Osteoblast (primary cell): ENCODE results near the gene MBD3L4. TPM values are rescaled to one million over a fixed set of nuclear protein-coding genes. Genes with fewer than 3 reads are reported as not detected.
"Not testable (repeated sequence)": the region's sequence is repeated elsewhere in the genome, so short reads cannot be mapped to it uniquely, and the experiment has no call there.

Experiments used
- DNase-seq: peaks from one replicate; pipeline ENCODE4 v3.0.0; 2011; ENCODE audit warnings: low spot score, mixed read lengths; ENCODE audit not compliant: insufficient read length; ENCODE audit errors: missing footprints
- H2AFZ ChIP-seq: 2 replicates; pipeline ENCODE4 v1.6.0; 2011; ENCODE audit warnings: mild to moderate bottlenecking, low read length
- H3K27ac ChIP-seq: 2 replicates; pipeline ENCODE4 v1.5.1; 2011; ENCODE audit warnings: mild to moderate bottlenecking, low read depth, low read length, moderate library complexity
- H3K27me3 ChIP-seq: 2 replicates; pipeline ENCODE4 v1.6.0; 2012; ENCODE audit warnings: mild to moderate bottlenecking, control low read depth, inconsistent platforms, low read length, moderate library complexity; ENCODE audit not compliant: insufficient read depth
- H3K36me3 ChIP-seq: 2 replicates; pipeline ENCODE4 v1.5.1; 2011; ENCODE audit warnings: mild to moderate bottlenecking, low read length, control low read depth, moderate library complexity; ENCODE audit not compliant: insufficient read depth
- H3K4me1 ChIP-seq: 2 replicates; pipeline ENCODE4 v1.5.1; 2011; ENCODE audit warnings: mild to moderate bottlenecking, low read length, control low read depth, moderate library complexity; ENCODE audit not compliant: insufficient read depth
- H3K4me2 ChIP-seq: 2 replicates; pipeline ENCODE4 v1.6.0; 2011; ENCODE audit warnings: mild to moderate bottlenecking, low read length; ENCODE audit not compliant: insufficient read depth
- H3K4me3 ChIP-seq: fragments of 200-600 bp; sonication (generic); 3 replicates; pipeline ENCODE4 v1.5.1; 2012; ENCODE audit warnings: mild to moderate bottlenecking, low read length, inconsistent platforms; ENCODE audit not compliant: insufficient read depth
- H3K79me2 ChIP-seq: 2 replicates; pipeline ENCODE4 v1.6.0; 2012; ENCODE audit warnings: mild to moderate bottlenecking, low read length, control low read depth, inconsistent platforms; ENCODE audit not compliant: insufficient read depth
- H3K9me3 ChIP-seq: 2 replicates; pipeline ENCODE4 v1.5.1; 2011; ENCODE audit warnings: low read depth, low read length, control low read depth
- H4K20me1 ChIP-seq: 2 replicates; pipeline ENCODE4 v1.6.0; 2012; ENCODE audit warnings: mild to moderate bottlenecking, low read length, control low read depth; ENCODE audit not compliant: insufficient read depth
- CTCF ChIP-seq: IDR thresholded peaks from 2 replicates; pipeline ENCODE4 v1.5.1; 2011; ENCODE audit warnings: mild to moderate bottlenecking, low read depth, low read length, moderate library complexity; ENCODE audit errors: extremely low read depth
- total RNA-seq: library from RNA; depleted of rRNA; stranded (reverse); fragments of >200 nt; gene quantifications from 2 replicates; pipeline ENCODE4 v1.2.3, GENCODE V29; 2012

MBD3L4 gene
- total RNA-seq, 1 donor: not detected

- no peak for TF ChIP-seq CTCF
- no peak overlapping the region for H3K4me2 ChIP-seq
- no peaks in the 10 kb centered on the region for H3K36me3 ChIP-seq
- H3K27ac ChIP-seq: no peak overlapping the region
- no peak overlapping the region for H3K4me3 ChIP-seq
- no peak overlapping the region for H2AFZ ChIP-seq
- H4K20me1 ChIP-seq: no peaks in the 10 kb centered on the region
- DNase-seq: no peak
- no peaks in the 10 kb centered on the region for H3K9me3 ChIP-seq
- H3K27me3 ChIP-seq: no peaks in the 10 kb centered on the region
- no peaks in the 10 kb centered on the region for H3K79me2 ChIP-seq
- no peaks in the 10 kb centered on the region for H3K4me1 ChIP-seq
Measured at GRCh38 chr19:7063764-7064418, 23.9 kb upstream of the MBD3L4 start.

GRCh38 chr19:7063339-7063738, 23.4 kb upstream of the MBD3L4 start:
- H3K79me2 ChIP-seq: no peaks in the 10 kb centered on the region
- TF ChIP-seq CTCF: no peak
- no peak overlapping the region for H3K4me3 ChIP-seq
- no peaks in the 10 kb centered on the region for H3K9me3 ChIP-seq
- no peaks in the 10 kb centered on the region for H3K36me3 ChIP-seq
- DNase-seq: no peak
- no peak overlapping the region for H2AFZ ChIP-seq
- no peak overlapping the region for H3K4me2 ChIP-seq
- H4K20me1 ChIP-seq: no peaks in the 10 kb centered on the region
- H3K27me3 ChIP-seq: no peaks in the 10 kb centered on the region
- no peaks in the 10 kb centered on the region for H3K4me1 ChIP-seq
- no peak overlapping the region for H3K27ac ChIP-seq

DNA sequence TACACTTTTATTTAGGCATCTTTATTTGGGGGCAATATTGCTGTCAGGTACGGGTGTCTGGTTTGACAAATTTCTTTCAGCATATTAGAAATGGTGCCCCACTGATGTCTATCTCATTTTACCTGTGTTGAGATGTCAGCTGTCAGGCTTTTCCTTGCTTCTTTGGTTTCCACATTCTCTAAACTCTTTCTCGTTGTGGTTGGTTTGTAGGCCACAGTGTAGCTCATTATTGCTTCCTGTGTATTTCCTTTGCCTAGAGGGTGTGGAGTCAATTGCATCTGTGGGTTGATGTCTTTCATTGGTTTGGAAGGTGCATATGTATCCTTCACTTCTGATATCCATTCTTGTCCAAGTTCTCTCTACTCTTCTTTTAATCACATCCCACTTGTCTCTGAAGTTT, 20.0 kb upstream of the MBD3L4 start:
- not testable (repeated sequence) for H3K27ac ChIP-seq, H3K79me2 ChIP-seq, H4K20me1 ChIP-seq, H3K36me3 ChIP-seq, H3K27me3 ChIP-seq, H3K4me1 ChIP-seq, H3K4me2 ChIP-seq, H2AFZ ChIP-seq, DNase-seq, H3K4me3 ChIP-seq, H3K9me3 ChIP-seq

DNA sequence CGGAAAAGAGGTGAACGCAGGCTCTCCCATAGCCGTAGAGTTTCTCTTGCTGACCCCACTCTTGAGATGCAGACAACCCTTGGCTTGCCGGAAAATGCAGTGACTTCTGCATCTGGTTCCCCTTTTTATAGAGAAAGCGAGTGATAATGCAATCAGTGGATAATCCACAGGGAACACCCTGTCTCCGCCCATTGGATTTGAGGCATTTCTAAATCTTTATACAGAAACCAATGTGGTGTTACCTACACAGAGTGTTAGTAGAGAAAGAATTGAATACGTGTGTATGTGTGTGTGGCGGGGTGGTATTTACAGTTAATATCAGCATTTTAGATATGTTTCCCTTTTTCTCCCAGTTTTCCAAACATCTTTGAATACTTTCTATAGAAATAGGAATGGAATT, 18.6 kb upstream of the MBD3L4 start, which contains the start of gene MBD3L3:
MBD3L3 (minus strand) TSS at position 101 of the 400 bp plus-strand sequence; CDS start at position 30, 71 bp downstream.
- H2AFZ ChIP-seq, H3K27me3 ChIP-seq, H3K36me3 ChIP-seq, H3K27ac ChIP-seq, H4K20me1 ChIP-seq, H3K4me3 ChIP-seq, H3K9me3 ChIP-seq, DNase-seq, H3K4me2 ChIP-seq, H3K4me1 ChIP-seq, H3K79me2 ChIP-seq: not testable (repeated sequence)

- not testable (repeated sequence) for H3K79me2 ChIP-seq, H3K4me1 ChIP-seq, DNase-seq, H3K27ac ChIP-seq, H3K36me3 ChIP-seq, H3K4me2 ChIP-seq, H3K4me3 ChIP-seq, H3K9me3 ChIP-seq, H2AFZ ChIP-seq, H4K20me1 ChIP-seq, H3K27me3 ChIP-seq
Measured at GRCh38 chr19:7056371-7056770, 16.4 kb upstream of the MBD3L4 start.

DNA sequence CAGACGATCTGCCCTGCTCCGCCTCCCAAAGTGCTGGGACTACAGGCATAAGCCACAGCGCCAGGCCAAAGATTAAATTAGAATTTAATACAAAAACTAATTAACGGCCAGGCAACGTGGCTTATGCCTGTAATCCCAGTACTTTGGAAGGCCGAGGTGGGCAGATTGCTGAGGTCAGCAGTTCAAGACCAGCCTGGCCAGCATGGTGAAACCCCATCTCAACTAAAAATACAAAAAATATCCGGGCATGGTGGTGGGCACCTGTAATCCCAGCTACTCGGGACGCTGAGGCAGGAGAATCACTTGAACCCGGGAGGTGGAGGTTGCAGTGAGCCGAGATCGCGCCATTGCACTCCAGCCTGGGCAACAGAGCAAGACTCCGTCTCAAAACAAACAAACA, 15.7 kb upstream of the MBD3L4 start:
- H3K27me3 ChIP-seq, H3K79me2 ChIP-seq, H4K20me1 ChIP-seq, H3K4me2 ChIP-seq, DNase-seq, H3K4me3 ChIP-seq, H3K27ac ChIP-seq, H3K4me1 ChIP-seq, H3K9me3 ChIP-seq, H2AFZ ChIP-seq, H3K36me3 ChIP-seq: not testable (repeated sequence)

- not testable (repeated sequence) for H3K4me3 ChIP-seq, DNase-seq, H3K79me2 ChIP-seq, H2AFZ ChIP-seq, H3K36me3 ChIP-seq, H3K4me2 ChIP-seq, H3K27me3 ChIP-seq, H4K20me1 ChIP-seq, H3K9me3 ChIP-seq, H3K27ac ChIP-seq, H3K4me1 ChIP-seq
Measured at GRCh38 chr19:7054635-7055368, 14.8 kb upstream of the MBD3L4 start.
